HG03460 (cell line): ENCODE results near the gene DLX4.

Source experiments
- ATAC-seq: cut with Tn5 transposase; IDR thresholded peaks from one replicate; pipeline ENCODE4 v1.9.1; 2021; ENCODE audit not compliant: unreplicated experiment

DLX4 gene

GRCh38 chr17:49946964-49947584 lies 21.9 kb upstream of the DLX4 start:
- no peak for ATAC-seq

- no peak for ATAC-seq
Observed at GRCh38 chr17:49949634-49950033, 19.4 kb upstream of the DLX4 start.

GRCh38 chr17:49951362-49952082 lies 17.5 kb upstream of the DLX4 start:
- no peak for ATAC-seq

- ATAC-seq: no peak
Observed at GRCh38 chr17:49952209-49952911, 16.6 kb upstream of the DLX4 start.

GRCh38 chr17:49952912-49953497 lies 16.0 kb upstream of the DLX4 start:
- no peak for ATAC-seq

- ATAC-seq: no peak
Observed at GRCh38 chr17:49955157-49955556, 13.8 kb upstream of the DLX4 start.

DNA sequence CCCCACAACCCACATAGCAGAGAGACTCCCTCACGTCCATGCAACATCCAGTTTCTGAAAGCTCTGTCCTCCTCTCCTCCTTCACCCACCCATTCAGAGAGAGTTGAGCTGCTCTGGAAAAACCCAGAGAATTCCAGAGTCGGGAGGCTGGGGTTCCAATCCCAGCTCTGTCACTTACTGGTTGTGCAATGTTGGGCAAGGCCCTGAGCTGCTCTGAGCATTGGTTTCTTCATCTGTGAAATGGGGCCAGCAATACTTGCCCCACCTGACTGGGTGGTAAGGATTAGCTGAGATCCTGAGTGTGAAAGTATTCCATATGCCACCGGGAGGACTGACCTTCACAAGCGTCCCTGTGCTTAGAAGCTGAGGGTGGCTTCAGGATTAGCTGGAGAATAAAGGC lies 12.2 kb upstream of the DLX4 start:
- no peak for ATAC-seq

DNA sequence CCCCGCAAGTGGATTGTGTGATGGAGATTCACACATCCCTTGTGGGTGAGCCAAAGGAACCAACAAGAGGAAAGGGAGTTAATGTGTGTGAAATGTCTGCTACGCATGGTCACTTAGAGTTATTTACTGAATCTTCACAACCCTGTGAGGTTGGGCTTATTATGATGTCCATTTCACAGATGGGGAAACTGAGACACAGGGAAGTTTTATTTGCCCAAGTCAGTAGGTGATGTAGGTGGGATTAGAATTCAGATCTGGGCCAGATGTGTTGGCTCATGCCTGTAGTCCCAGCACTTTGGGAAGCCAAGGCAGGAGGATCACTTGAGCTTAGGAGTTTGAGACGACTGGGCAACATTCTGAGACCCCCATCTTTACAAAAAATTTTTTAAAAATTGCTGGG lies 11.6 kb upstream of the DLX4 start:
- ATAC-seq: no peak

GRCh38 chr17:49958723-49959122 lies 10.3 kb upstream of the DLX4 start:
- no peak for ATAC-seq

DNA sequence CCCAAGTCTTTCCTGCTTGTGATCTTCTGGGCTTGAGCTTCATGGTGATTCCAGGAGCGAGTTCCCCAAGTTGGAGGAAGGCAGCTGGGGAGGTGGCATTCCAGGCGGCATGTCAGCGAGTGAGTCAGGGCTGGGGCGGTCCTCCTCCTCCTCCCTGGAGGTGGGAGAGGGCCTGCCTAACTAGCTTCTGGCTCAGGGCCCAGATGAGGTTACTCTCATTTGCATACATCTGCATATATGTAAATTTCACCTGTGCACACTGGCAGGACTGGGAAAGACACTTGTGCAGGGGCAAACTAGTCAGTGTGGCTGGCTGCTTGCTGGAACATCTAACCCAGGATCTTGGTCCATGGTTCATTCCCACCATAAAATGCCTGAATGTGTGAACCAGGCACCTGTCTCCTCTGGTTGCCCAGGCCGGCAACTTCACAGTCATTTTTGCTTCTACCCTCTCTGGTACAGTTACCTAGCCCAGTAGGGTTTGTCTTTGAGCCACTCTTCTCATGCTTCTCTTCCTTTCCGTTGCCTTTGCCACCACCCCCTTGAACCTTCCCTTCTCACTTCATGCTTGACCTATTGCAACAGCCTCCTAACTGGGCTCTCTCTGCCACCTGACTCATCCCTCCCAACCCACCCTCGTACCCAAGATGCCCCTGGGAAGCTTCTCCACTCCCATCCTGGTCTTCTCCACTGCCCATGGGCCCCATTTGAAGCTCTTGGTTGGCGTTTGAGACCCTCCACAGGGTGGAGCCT lies 9.6 kb upstream of the DLX4 start:
- no peak for ATAC-seq

DNA sequence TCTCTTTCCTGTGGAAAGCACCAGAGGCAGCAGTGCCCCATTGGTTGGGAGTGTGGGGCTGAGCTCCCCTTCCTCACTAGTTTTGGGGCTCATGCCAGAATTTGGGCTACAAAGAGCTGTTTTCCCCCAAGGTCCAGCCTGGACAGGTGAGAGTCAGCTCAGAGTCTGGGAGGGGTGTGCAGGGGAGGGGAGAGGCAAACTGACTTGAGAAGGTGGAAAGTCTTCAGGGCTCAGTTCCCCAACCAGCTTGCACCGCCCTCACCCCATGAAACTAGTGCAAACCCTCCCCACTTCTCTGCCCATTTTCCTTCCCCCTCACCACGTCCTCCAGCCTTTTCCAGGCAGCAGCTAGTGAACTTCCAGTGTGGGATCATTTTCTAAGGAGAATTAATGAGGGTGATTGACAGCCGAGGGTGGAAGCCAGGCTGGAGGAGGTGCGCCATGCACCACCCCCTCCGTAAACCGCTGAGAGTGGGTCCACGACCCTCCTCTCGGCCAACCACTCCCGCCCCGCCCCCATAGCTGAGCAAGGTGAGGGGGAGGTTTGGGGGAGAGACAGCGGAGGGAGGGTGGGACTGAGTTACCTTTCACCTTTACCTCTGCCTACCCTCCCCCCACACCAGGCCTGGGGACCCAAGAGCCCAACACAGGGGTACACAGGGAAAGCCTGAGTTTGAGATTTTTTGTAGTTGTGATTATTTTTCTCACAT lies 6.2 kb upstream of the DLX4 start:
- ATAC-seq: no peak

DNA sequence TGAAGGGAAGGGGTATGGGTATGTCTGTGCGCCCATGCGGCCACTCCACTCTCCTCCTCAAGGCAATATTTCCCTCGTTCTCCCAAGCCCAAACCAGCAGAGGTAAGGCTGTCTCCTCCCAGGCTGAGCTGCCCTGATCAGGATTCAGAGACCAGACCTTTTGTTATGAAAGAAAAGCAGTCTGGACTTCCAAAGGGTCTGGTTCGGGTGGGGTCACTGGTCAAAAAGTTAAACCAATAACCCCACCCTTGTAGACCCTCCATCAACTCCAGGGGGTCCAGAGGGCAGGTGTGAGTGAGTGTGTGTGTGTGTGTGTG lies 5.7 kb upstream of the DLX4 start:
- ATAC-seq: no peak

DNA sequence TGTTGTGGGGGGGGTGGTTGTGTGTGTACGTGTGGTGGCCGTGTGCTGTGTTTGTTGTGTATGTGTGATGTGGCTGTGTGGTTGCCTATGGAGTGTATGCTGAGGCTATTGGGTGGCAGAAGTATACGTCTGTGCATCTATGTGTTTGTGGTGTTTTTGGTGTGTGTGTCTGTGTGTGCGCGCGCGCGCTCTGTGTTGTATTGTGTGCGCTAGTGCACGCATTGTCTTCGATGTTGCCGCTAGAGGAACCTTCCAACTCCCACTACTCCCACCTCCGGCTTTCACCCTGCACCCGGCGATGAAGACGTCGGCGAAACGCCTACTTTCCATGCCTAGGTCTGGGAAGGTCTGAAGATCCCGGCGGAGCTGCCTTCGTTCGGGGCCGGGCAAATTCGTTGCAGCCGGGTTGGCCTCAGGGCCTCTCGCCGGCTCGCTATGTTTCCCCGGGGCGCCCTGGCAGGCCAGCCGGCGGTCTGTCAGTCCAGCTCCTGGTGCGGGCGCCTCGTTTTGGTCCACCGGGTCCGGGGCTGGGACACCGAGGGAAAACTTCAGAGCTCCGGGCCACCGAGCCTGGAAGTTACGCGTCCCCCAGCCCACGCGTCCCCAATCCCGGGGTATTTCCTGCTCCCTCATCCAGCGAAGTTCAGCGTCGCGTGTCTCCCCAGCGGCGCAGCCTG lies 5.2 kb upstream of the DLX4 start:
- no peak for ATAC-seq

GRCh38 chr17:49964303-49964768 lies 4.7 kb upstream of the DLX4 start:
- ATAC-seq: no peak

GRCh38 chr17:49964769-49965523 lies 4.0 kb upstream of the DLX4 start:
- no peak for ATAC-seq

DNA sequence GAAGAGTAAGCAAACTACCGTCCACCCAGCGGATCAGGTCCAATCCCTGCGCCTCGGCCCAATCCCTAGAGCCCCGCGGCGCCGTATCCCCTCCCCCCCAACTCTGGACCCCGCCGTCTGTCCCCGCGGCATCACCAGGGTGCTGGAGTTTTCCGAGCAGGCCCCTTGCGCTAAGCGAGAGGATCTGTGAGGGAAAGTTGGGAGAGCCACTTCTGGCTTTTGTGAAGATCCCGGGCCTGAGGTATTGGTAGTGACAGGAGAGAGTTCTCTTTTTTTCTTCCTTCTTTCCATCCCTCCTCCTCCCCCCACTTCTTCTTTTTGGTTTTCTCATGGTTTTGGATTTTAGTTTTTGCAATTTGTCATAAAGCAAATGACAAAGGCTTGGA lies 3.5 kb upstream of the DLX4 start:
- ATAC-seq: no peak

GRCh38 chr17:49966767-49967166 lies 2.2 kb upstream of the DLX4 start:
- ATAC-seq: no peak

DNA sequence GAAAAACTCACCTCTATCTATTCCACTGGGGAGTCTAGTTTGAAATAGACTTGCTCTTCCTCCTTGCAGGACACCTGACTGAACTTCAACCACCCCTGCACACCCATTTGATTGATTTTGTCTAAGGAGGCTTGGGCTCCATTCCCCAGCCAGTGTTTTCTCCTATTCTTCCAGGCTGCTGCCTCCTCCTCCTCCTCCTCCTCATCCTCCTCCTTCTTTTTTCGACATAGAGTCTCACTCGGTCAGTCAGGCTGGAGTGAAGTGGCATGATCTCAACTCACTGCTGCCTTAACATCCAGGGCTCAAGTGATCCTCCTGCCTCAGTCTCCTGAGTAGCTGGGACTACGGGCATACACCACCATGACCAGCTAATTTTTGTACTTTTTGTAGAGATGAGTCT lies 1.8 kb upstream of the DLX4 start:
- no peak for ATAC-seq

DNA sequence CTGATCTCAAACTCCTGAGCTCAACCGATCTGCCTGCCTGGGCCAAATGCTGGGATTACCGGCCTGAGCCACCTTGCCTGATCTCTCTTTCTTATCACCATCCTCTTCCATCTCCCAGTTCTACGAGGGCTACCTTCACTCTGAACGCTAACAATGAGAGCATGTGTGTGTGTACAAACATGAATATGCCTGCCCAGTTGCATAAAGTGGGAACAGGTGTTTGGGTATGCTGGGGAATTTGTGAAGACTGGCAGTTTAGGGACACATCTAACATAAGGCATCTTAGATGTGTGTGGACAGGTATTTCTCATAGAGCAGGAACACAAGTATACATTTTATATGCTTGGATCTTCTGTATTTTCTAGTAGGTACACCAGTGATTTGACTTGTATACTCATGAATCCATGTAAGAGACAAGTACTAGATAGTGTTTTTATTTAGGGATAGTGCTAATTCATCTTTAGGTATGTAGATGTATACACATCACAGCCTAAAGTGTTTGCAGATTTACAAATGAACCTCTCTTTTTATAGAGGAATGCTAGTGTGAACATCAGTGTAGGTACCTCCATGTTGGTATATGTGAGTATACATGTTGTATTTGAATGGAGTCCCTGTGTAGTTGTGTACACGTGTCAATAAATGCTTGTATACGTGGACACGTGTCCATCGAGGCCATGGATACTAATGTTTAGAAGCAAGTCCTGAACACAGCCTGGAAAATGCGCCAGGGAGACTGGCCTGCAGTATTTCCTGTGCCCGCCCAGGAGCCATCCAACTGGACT lies 1.2 kb upstream of the DLX4 start:
- no peak for ATAC-seq
